Raji (cell line): ENCODE data around the gene PEX14.

Experiments
- POLR2A ChIP-seq: IDR thresholded peaks from 2 replicates; pipeline ENCODE4 v1.6.1; 2011; ENCODE audit warnings: low read depth, low read length, control low read depth; ENCODE audit not compliant: insufficient read depth

Gene PEX14

DNA sequence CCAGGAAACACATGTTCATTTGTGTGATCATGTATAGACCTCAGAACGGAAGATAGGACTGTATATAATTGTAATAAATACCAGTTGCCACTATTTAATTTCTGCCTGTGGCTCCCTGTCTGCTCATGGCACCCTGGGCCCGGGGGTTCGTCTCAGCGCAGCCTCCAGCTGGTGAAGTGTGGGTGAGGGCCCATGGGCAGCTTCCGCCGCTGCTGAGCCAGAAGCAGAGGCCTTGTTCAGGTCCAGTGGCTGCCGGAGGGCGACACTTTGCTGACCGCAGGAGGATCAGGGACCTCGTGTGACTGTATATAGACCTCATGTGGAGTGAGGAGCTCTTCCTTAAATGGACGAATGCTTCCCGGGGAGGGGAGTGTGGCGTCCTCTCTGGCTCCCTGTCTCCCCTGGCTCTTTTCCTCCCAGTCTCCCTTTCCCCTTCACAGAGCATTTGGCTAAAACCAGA, 155.9 kb downstream of the PEX14 start:
- no peak for TF ChIP-seq POLR2A

DNA sequence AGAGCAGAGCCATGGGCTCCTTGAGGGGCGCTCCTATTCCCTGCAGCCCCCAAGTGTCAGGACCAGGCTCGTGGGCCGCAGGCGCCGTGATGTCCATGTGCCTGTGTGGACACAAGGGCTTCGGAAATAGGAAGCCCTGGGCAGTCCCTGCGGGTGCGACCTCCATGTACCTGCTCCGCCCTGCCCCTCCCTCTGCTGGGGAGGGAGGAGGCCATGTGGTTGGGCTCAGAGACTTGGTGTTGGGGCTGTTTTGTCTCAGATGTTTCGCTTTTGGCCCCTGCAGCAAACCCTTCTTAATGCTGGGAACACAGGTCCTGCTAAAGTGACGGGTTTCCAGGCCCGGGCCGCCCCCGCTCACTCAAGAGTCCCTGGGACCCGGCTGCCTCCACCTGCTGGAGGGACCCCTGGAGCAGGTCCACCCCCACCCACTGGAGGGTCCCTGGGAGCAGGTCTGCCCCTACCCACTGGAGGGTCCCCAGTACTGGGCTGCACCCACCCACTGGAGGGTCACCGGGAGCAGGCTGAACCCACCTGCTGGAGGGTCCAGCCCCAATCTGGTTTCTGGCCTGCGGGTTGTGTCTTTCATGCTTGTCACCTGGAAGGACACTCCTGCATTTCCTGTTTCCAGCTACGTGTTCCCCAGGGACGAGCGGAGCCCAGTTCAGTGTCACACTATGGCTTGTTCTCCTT, 156.5 kb downstream of the PEX14 start:
- TF ChIP-seq POLR2A = no peak

DNA sequence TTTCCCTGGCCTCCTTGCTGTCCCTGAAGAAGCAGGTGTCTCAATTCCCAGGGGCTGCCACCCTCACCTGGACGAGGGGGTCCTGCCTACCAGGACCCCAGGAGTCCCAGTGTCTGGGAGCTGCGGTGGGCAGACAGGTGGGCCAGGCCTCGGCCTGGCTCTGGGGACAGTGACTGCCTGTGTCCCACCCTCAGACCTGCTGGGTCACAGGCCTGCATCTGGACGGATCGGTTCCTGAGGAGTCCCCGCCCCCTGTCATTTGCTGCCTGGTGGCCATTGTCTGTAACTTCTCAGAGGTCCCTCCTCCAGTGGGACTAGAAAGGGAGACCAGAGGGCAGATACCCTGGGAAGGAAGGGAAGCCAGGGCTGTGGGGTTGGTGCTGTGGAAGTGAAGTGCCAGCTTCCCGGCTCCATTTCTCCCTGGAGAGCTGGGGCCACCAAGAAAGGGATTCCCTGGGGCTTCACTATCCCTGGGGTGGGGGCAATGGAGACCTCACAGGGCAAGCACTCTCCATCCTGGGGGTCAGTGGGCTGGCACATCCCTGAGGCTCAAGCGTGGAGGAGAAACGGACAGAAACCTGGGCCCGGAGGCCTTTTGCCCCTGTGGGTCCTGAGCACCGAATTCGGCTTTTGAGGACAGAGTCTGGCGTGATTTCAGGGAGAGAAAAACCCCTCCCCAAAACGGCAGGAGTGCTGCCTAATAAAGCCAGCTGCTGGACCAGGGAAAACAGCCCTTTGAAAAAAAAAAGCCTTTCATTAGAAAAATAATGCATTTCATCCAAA, 157.3 kb downstream of the PEX14 start:
- no peak for TF ChIP-seq POLR2A

DNA sequence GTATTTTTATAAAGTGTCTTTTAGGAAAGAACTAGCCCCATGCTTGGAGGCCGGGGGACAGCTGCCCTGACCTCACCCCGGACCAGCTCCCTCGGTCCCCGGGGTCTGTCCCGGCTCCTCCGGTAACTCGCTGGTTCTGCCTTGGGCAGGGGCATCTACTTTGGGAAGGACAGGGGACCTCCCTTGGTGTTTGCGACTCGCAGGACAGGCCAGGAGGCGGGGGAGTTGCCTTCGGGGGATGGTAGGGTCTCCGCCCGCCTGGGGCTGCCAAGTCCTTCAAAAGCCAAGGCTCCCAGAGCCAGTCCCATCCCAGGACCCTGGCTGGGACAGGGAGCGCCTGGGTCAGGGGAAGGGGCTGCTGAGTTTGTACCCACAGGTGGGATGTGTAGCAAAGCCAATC, 157.9 kb downstream of the PEX14 start:
- TF ChIP-seq POLR2A = no peak

DNA sequence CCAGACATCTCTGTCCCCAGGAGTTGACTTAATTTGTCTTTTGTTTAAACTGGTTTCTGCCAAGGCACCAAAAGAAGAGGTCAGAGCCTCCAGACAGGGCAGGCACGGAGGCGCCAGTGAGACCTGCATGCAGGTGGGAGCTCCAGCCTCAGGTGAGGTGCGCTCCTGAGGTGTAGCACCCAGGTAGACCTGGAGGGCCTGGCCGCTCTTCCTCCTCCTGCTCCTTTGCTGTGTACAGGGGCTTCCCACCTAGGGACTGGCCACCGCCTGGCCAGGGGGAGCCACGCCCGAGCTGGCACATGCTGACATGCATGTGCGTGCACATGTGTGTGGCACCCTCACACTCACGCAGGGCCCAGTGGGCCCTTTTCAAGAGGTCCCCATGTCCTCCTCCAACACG, 158.7 kb downstream of the PEX14 start:
- TF ChIP-seq POLR2A = no peak

DNA sequence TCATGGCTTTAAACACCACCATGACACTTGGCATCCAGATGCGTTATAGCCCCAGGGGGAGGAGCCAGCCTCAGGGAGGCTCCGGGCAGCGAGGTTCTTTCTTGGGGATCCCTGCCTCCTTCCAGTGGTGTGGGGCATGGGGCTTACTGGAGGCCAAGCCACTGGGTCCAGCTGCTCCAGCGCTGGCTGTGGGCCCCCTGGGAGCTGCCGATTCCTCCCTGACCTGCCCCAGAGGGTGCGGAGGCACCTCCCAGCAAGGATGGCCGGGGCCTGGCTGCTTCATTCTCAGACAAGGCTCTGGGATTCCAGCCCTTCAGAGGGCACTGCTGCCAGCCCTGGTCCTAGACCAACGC, 159.3 kb downstream of the PEX14 start:
- no peak for TF ChIP-seq POLR2A

DNA sequence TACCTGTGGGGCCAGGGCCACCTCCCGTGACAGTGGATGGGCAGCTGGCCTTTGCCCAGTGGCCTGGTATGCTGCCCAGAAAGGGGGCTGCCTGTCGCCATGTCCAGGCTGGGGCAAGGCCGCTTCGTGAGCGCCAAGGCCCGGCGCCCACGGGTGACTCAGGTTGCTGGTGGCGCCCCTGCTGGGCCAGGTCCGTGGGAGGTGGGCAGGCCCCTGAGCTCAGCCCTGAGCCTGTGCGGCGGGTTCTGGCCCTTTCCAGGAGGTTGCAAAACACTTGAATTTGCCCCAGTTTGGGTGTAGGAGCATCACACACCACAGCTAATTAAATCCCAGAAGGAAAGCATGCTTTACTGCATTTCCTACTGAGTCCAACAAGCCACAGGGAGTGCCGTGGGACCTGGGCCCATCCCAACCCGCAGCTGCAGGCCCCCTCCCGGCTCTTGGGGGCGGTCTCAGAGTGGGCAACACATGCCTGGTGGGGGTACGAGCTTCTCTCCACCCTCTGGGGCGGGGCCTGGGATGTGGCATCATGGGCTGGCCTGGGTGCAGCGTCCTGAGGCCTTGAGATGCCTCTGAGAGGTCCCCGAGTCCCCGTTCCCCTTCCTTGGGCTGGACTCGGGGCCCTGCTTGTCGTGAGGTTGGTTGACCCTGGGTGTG, 159.8 kb downstream of the PEX14 start:
- TF ChIP-seq POLR2A = no peak

DNA sequence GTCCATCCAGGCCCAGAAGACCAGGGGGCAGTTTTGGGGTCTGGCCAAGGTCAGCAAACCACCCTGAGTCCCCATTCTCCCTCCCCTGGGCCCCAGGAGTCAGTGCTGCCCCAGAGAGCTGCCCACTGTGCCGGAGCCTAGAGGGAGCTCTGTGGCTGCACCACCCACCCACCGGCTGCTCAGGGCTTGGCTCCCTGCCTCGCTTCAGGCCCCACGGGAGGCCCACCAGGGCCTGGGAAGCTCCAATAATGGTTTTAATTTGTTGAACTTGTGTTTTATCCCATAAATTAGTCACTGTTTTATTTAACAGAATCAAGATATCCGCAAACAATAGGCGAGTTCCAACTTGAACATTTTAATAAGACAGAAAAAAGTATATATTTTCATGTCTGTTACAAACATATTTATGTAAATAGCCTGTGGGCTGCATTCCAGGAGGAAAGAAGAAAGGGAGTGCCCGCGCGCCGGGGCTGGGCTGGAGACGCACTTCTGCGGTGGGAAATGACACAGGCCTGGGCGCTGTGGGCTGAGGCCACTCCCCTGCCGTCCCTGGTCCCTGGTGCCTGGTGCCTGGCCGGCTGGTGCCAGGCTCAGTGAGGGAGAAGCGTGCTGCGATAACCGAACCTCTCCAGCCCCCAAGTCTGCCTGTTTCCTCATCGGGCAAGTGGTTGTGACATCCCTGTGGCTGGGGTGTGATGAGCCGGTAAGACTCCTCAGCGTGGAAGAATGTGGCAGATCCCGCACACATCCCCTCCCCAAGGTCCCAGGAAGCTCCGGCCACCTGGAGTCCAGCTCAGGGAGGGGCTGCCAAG, 160.5 kb downstream of the PEX14 start:
- no peak for TF ChIP-seq POLR2A

DNA sequence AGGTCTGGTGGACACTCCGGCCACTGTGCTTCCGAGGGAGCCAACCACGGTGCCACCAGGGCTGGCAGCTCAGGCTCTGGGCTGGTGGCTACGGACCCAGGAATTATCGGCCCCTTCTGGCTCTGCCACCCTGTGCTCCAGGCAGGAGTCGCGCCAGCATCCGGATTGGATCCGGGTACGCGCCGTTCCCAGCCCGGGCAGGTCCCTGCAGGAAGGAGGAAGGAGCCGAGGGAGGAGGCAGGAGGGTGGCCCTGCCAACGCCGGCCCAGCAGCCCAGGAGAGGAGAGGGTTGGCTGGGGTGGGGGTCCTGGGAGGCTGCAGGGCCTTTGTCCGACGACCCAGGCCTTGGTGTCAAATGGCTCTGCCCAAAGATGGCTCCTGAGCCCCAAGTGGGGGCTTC, 161.2 kb downstream of the PEX14 start:
- no peak for TF ChIP-seq POLR2A

DNA sequence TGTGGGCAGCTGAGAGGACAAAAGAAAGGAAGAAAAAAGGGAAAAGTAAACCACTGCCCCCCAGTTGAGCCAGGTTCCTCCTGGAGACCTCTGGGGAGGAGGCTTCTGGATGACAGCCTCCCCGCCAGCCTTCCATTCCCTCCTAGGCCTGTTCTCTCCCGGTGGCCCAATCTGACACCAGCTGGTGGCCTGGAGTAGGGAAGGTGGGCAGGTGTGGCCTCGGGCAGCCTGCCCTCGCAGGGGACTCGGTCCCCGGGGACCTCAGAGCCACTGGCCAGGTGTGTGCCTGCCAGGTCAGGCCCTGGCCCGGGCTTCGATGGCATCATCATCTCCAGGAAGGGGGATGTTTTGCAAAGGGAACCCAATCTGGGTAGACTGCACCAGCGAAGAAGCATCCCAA, 162.7 kb downstream of the PEX14 start:
- TF ChIP-seq POLR2A = no peak

DNA sequence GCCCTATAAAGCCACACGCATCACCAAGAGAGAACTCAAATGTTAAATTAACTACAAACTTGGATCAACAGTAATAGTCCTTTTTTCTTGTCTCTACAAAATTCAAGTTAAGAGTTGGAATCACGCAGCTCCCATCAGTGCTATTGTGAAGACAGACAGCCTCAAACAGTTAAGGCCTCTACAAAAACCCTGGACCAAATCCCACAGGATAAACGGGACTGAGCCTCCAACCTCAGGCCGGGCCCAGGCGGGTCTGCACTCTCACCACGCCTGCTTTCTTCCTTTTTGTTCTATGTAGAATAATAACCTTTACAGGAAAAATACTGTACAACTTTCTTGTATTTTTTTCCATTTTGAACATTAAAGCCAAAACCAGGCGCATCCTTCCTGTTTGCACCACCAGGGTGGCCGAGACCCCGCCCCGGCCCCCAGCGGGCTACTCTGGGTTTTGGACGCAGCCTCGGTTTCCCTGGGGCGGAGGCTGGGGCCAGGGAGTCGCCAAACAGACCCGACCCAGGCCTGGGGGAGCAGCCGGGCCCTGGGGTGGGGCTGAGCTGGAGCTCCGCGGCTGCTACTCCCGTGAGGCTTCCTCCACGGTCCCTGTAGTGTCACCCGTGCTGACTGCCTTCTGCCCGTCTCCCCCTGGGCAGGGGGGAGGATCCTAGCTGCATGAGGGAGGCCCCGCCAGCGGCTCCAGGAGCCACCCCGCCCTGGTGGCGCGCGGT, 163.2 kb downstream of the PEX14 start:
- no peak for TF ChIP-seq POLR2A

DNA sequence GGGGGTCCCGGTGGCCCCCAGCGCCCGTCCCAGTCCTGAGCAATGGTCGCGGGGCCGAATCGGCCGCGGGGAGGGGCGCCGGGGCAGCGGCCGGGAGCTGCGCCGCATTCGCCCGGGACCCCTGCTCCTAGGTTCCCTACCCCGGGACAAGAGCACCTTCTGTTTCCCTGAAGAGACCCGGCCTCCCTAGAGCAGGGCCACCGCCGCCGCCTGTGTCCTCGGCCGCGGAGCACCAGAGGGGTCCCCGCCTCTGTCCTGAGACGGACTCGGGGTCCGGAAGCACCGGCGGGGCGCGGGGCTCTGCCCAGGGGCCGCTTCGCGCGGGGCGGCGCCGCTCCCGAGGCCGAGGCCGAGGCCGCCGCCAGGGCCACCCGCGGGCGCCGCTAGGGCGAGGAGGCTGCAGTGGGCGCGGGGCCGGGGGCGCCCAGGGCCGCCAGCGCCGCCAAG, 163.8 kb downstream of the PEX14 start:
- no peak for TF ChIP-seq POLR2A

DNA sequence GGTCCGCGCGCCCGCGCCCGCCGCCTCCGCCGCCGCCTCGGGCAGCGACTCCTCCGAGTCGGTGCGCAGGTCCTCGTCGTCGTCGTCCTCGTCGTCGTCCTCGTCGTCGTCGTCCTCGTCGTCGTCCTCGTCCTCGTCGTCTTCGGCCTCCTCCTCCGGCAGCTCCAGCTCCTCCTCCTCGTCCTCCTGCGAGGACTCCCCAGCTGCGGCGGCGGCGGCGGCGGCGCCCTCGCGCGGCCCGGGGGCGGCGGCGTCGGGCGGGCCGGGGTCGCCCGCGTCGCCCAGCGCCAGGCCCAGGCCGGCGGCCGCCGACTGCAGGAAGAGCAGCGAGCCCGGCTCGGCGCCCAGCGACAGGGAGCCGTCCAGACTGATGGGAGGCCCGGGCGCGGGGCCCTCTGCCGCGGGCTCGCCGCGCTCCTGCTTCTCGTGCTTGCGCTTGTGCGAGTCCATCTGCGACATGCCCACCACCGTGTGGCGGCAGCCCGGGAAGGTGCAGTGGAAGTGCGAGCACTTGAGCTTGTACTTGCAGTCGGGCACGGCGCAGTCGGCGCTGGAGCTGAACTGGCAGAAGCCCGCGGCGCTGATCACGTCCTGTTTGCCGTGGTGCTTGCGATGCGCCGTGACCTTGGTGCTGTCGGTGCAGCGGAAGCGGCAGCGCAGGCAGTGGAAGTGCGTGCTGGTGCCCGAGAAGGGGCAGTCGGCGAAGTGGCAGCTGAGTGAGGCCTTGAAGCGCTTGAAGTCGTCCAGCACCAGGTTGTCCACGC, 164.4 kb downstream of the PEX14 start:
- TF ChIP-seq POLR2A = no peak
